GM21528 (cell line): ENCODE results near the gene SIRPB2.

ENCODE experiments used
- ATAC-seq: cut with Tn5 transposase; IDR thresholded peaks from one replicate; pipeline ENCODE4 v1.9.1; 2021; ENCODE audit warnings: mild to moderate bottlenecking, moderate library complexity; ENCODE audit not compliant: unreplicated experiment, low FRiP score

SIRPB2 gene

DNA sequence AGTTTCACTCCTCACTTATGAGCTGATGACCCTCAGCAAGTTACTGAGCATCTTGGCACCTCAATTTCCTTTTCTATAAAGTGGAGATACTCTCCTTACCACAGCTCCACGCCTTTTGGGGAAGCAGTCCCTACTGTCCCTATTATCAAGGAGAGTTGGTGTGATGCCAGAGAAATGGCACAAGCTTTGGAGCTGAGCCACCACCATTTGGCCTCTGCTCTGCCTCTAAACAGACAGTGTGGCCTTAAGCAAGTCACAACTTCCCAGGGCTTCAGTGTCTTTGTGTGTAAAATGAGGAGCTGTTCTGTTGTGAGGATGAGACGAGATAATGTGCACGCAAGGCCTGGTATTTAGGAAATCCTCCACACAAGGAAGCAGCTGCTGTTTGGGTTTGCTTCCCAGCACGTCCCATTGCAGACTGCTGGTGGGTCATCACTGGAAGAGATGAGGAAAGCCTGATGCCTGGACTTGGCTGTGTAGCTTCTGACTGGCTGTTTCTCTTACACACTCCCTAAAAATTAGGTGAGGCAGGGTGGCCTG, 43.1 kb downstream of the SIRPB2 start:
- no peak for ATAC-seq

GRCh38 chr20:1446536-1446935, 44.7 kb downstream of the SIRPB2 start:
- no peak for ATAC-seq

GRCh38 chr20:1443085-1443484, 48.1 kb downstream of the SIRPB2 start:
- ATAC-seq: no peak

DNA sequence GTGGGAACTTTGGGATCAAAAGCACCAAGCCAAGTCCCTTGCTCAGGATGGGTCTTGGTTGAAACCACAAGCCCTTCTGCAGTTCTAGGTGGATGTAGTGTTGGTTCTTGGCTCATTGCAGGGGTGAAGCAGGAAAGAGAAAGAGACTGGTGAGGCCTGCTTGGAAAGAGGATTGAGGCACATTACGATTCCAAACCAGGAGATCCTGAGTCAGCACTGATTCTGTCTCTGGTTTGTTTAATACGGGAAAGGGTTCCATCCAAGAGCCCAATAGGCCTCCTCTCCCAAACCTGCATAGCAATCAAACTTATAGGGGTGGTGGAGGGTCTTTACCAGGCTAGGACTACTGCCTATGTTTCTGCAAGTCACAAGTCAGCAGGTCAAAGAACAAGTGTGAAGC, 48.9 kb downstream of the SIRPB2 start:
- ATAC-seq: no peak

- no peak for ATAC-seq
Observed at GRCh38 chr20:1441133-1441532, 50.1 kb downstream of the SIRPB2 start.

DNA sequence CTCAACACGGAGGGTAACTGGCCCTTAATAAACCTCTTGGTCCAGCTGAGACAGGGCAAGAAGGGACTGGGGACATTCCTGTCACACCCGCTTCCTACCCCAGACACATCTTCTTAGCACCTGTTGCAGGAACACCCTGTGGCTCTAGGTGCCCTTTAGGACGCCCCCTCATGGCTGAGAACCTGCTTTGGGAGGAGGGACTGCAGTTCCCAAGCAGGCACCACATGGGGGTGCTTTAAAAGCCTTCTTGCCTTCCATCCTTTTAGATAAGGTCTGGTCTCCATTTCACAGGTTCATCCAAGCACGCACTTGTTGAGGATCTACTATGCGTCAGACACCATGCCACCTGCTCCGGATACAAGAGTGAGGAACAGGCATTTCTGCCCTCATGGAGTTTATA, 51.2 kb downstream of the SIRPB2 start:
- no peak for ATAC-seq

GRCh38 chr20:1438361-1438760, 52.9 kb downstream of the SIRPB2 start:
- ATAC-seq: no peak

DNA sequence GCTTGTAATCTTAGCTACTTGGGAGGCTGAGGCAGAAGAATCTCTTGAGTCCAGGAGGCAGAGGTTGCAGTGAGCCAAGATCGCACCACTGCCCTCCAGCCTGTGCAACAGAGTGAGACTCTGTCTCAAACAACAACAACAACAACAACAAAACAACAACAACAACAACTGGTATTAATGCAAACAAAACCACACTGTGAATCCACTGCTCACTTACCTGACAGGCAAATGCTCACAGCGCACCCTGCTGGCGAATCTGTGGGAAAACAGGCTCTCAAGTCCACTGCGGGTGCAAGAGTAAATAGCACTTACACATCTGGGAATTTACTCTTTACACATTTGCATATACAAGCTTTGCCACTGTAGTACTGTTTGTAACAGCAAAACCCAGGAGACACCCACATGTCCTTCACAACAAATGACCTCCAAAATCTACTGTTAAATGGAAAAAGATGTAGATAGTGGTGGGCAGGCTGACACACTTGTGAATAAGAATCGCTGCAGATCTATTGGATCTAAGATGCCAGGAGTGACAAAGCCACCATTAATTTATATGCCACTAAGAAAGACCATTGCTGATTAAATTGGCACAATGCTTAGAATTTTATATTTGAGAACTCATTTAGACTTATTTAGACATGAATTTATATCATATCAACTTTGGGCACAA, 53.9 kb downstream of the SIRPB2 start:
- ATAC-seq: no peak

DNA sequence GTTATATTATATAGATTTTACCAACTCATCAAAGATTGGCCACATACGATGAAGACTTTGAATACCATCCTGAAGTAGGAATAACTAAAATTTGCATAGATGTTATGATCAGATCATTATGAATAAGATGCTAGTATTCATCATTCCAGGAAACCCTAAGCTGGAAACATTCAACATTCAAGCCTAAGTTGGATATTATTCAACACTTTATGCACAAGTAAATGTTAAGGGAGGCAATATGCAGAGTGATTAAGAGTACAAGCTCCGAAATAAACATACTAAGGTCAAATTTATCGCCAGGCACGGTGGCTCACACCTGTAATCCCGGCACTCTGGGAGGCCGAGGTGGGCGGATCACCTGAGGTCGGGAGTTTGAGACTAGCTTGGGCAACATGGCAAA, 55.0 kb downstream of the SIRPB2 start:
- ATAC-seq: no peak

- no peak for ATAC-seq
Observed at GRCh38 chr20:1435337-1435699, 55.9 kb downstream of the SIRPB2 start.

DNA sequence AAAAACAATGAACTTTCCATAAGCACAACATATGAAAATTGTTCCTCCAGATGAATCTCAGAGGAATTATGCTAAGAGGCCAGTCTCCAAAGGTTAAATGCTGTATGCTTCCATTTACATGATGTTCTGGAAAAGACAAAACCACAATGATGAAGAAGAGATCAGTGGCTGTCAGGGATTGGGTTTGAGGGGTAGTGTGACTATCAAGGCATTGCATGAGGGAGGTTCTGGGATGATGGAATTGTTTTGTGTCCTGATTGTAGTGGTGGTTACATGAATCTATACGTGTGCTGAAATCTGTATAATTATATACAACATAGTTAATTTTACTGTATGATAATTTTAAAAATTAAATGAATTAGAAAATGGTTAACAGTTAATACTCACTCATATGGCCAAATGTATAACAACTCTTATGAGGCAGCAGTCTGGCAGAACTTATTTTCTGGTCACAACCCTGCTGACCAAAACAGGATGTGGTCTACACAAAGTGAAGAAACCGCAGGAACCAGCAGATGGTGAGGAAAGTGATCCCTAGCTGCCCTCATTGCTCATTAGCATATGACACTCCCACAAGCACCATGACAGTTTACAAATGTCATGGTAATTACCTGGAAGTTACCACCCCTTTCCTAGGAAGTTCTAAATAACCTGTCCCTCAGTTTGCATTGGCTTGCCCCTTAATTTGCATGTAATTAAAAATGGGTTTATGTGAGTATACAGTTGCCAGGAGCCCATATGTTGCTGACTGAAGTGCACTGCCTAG, 56.5 kb downstream of the SIRPB2 start:
- ATAC-seq: peak; percentile 84

- ATAC-seq: no peak
Observed at GRCh38 chr20:1431158-1431557, 60.1 kb downstream of the SIRPB2 start.

DNA sequence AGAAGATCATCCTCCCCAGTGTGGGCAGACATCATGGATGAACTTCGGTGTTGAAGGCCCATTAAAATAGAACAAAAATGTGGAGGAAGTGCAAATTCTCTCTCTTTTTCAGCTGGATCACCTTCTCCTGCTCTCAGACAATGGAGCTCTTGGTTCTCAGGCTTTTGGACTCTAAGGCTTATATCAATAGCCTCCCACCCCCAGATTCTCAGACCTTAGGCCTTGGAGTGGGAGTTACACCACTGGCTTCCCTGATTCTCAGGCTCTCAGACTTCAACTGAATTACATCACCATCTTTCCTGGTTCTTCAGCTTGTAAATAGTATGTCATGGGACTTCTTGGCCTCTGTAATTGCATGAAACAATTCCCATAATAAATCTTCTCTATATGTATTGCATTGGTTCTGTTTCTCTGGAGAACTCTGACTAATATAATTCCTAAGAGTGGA, 61.2 kb downstream of the SIRPB2 start:
- no peak for ATAC-seq

DNA sequence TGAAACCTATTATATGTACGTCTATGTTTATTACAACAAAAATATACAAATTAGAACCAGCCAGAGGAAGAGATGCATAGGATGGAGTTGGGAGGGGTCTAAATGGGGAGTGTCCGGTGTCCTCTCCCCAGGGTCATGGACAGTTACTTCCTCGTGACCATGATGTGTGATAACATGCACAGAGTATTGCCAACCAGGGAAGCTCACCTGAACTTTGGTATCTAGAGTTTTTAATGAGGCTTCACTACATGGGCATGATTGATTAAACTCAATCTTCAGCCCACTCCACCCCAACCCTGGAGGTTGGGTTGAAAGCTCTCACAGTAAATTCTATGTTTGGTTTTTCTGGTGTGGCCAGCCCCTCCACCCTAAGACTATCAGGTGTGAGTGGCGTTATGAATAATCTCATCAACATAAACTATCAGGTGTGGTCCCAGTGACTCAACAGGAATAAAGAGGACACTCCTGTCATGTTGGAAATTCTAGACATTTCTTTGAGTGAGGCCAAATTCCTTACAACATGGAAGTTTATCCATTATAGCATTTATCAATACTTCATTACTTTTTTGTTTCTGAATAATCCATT, 62.0 kb downstream of the SIRPB2 start:
- no peak for ATAC-seq

- no peak for ATAC-seq
Observed at GRCh38 chr20:1427457-1428054, 63.7 kb downstream of the SIRPB2 start.

DNA sequence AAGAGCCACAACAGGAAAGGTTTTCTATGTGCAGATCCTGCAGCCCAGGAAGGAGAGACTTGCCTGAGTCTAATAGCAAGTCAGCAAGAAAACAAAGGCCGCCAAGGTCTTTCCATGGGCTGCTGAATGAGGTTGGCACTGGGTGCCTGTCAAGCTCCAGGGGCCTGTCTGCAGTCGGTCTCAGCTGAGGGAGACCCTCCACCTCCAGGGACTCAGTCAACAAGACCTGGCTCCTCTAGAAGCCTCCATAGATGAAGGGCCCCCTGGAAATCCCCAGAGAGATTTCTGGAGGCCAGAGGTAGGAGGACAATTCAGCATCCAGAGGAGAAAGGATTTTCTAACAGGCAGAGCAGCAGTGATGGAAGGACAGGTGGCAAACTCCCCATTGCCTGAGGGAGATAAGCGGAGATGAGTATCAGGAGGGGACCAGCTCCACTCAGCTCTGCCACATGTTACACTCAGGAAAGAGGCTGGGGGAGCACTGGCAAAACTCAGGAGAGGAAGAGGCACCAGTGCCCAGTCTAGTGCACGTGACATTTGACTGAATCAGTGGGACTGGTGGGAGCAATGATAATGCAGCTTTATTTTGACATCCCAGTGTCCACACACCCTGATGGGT, 64.9 kb downstream of the SIRPB2 start:
- no peak for ATAC-seq
